Trophoblast cell (in vitro differentiated cells and primary cell): ENCODE data around the gene CD7.

ENCODE experiments used
- DNase-seq, 2 donors: peaks; one replicate each; pipeline ENCODE4 v3.0.0-alpha.2; 2016
- H2AFZ ChIP-seq: 2 replicates; pipeline ENCODE4 v1.6.1; 2013; ENCODE audit warnings: low read length, moderate library complexity, mild to moderate bottlenecking; ENCODE audit not compliant: insufficient read depth, poor library complexity
- H2AK5ac ChIP-seq: 2 replicates; pipeline ENCODE4 v1.6.1; 2013; ENCODE audit warnings: mild to moderate bottlenecking, low read length
- H2BK120ac ChIP-seq: 2 replicates; pipeline ENCODE4 v1.6.1; 2013; ENCODE audit warnings: low read length, mild to moderate bottlenecking, moderate library complexity; ENCODE audit not compliant: insufficient read depth, poor library complexity
- H2BK12ac ChIP-seq: 2 replicates; pipeline ENCODE4 v1.6.1; 2013; ENCODE audit warnings: mild to moderate bottlenecking, low read length, moderate library complexity
- H2BK5ac ChIP-seq: 2 replicates; pipeline ENCODE4 v1.6.1; 2013; ENCODE audit warnings: low read length, low read depth, moderate library complexity, mild to moderate bottlenecking; ENCODE audit not compliant: poor library complexity
- H3K14ac ChIP-seq: 2 replicates; pipeline ENCODE4 v1.6.1; 2013; ENCODE audit warnings: mild to moderate bottlenecking, low read length
- H3K18ac ChIP-seq: 2 replicates; pipeline ENCODE4 v1.6.1; 2013; ENCODE audit warnings: mild to moderate bottlenecking, low read length
- H3K23ac ChIP-seq: 2 replicates; pipeline ENCODE4 v1.6.1; 2013; ENCODE audit warnings: low read length
- H3K27ac ChIP-seq: 2 replicates; pipeline ENCODE4 v1.5.1; 2013; ENCODE audit warnings: low read depth, mild to moderate bottlenecking, inconsistent platforms, low read length, moderate library complexity
- H3K27me3 ChIP-seq: 2 replicates; pipeline ENCODE4 v1.6.1; 2013; ENCODE audit warnings: inconsistent platforms, mild to moderate bottlenecking, low read length, moderate library complexity; ENCODE audit not compliant: insufficient read depth
- H3K36me3 ChIP-seq, 2 experiments: 1 replicate in 1 of 2; 2 replicates in 1 of 2; pipeline ENCODE4 v1.6.1; 2013; ENCODE audit warnings: low read length in 2 of 2, mild to moderate bottlenecking in 2 of 2, moderate library complexity in 1 of 2; ENCODE audit not compliant: insufficient read depth in 2 of 2, control insufficient read depth in 1 of 2
- H3K4ac ChIP-seq: 2 replicates; pipeline ENCODE4 v1.6.1; 2013; ENCODE audit warnings: low read depth, mild to moderate bottlenecking, low read length, moderate library complexity
- H3K4me1 ChIP-seq, 2 experiments: 1 replicate in 1 of 2; 2 replicates in 1 of 2; pipeline ENCODE4 v1.6.1; 2013; ENCODE audit warnings: low read length in 2 of 2, mild to moderate bottlenecking in 2 of 2, moderate library complexity in 1 of 2; ENCODE audit not compliant: insufficient read depth in 2 of 2, control insufficient read depth in 1 of 2
- H3K4me2 ChIP-seq: 2 replicates; pipeline ENCODE4 v1.6.1; 2013; ENCODE audit warnings: inconsistent platforms, mild to moderate bottlenecking, low read length, moderate library complexity
- H3K4me3 ChIP-seq: 2 replicates; pipeline ENCODE4 v1.5.1; 2013; ENCODE audit warnings: mild to moderate bottlenecking, low read depth, low read length, inconsistent platforms
- H3K79me1 ChIP-seq: one replicate; pipeline ENCODE4 v1.6.1; 2013; ENCODE audit warnings: low read length
- H3K79me2 ChIP-seq: 2 replicates; pipeline ENCODE4 v1.6.1; 2013; ENCODE audit warnings: low read length, mild to moderate bottlenecking; ENCODE audit not compliant: control insufficient read depth, insufficient read depth, poor library complexity
- H3K9ac ChIP-seq: 2 replicates; pipeline ENCODE4 v1.6.1; 2013; ENCODE audit warnings: mild to moderate bottlenecking, low read length
- H3K9me3 ChIP-seq: 2 replicates; pipeline ENCODE4 v1.6.1; 2013; ENCODE audit warnings: low read depth, mild to moderate bottlenecking, control low read depth, inconsistent platforms, low read length; ENCODE audit not compliant: insufficient read depth
- H4K12ac ChIP-seq: 2 replicates; pipeline ENCODE4 v1.6.1; 2013; ENCODE audit warnings: low read depth, mild to moderate bottlenecking, low read length, moderate library complexity
- H4K8ac ChIP-seq: 2 replicates; pipeline ENCODE4 v1.6.1; 2013; ENCODE audit warnings: low read depth, mild to moderate bottlenecking, low read length, moderate library complexity
- H4K91ac ChIP-seq: one replicate; pipeline ENCODE4 v1.6.1; 2013; ENCODE audit warnings: low read depth, mild to moderate bottlenecking, low read length, moderate library complexity
- WGBS: extraction: QIAGEN DNeasy Blood & Tissue Kit; methylation state at CpG from one replicate; pipeline ENCODE4 v1.1.7; 2013; ENCODE audit warnings: missing lambda C conversion rate; ENCODE audit not compliant: insufficient read length, insufficient coverage; ENCODE audit errors: extremely low coverage; 5-methylcytosine and 5-hydroxymethylcytosine counted together

CD7 gene

GRCh38 chr17:82298538-82299421, 18.6 kb downstream of the CD7 start:
- Histone ChIP-seq H2BK12ac (no peak overlapping the region), H3K4ac (no peak overlapping the region), H3K23ac (no peak overlapping the region), H2AFZ (no peak overlapping the region), H3K79me2 (no peaks in the 10 kb centered on the region), H3K4me1 (no peaks in the 10 kb centered on the region), H2AK5ac (no peak overlapping the region), H3K27me3 (no peaks in the 10 kb centered on the region), H3K18ac (no peak overlapping the region), H4K12ac (no peak overlapping the region), H3K36me3 (no peaks in the 10 kb centered on the region), H3K9me3 (no peaks in the 10 kb centered on the region), H3K27ac (no peak overlapping the region), H3K14ac (no peak overlapping the region), H3K4me3 (no peak overlapping the region), H2BK5ac (no peak overlapping the region), H3K9ac (no peak overlapping the region), H3K79me1 (no peaks in the 10 kb centered on the region), H3K4me2 (no peak overlapping the region), H4K91ac (no peak overlapping the region), H4K8ac (no peak overlapping the region), H2BK120ac (no peak overlapping the region)
- no CpG with 5 or more reads among the region's 27 CpGs for WGBS
- DNase-seq: no peak

- Histone ChIP-seq H3K79me2 (no peaks in the 10 kb centered on the region), H3K18ac (no peak overlapping the region), H3K27me3 (no peaks in the 10 kb centered on the region), H2BK12ac (no peak overlapping the region), H4K8ac (no peak overlapping the region), H3K4me1 (no peaks in the 10 kb centered on the region), H3K9ac (no peak overlapping the region), H2AK5ac (no peak overlapping the region), H2AFZ (no peak overlapping the region), H2BK5ac (no peak overlapping the region), H3K23ac (no peak overlapping the region), H3K79me1 (peaks cover under 1% of the 10 kb centered on the region), H3K9me3 (no peaks in the 10 kb centered on the region), H3K4me3 (no peak overlapping the region), H3K36me3 (no peaks in the 10 kb centered on the region), H4K91ac (no peak overlapping the region), H3K27ac (no peak overlapping the region), H4K12ac (no peak overlapping the region), H3K4me2 (no peak overlapping the region), H3K14ac (no peak overlapping the region), H2BK120ac (no peak overlapping the region), H3K4ac (no peak overlapping the region)
- DNase-seq: peak; percentile 41 to 50
- no CpG with 5 or more reads among the region's 36 CpGs for WGBS
Observed at GRCh38 chr17:82297714-82298537, 19.5 kb downstream of the CD7 start.

- no peak overlapping the region for H2BK5ac ChIP-seq
- no peaks in the 10 kb centered on the region for H3K27me3 ChIP-seq
- H2AK5ac ChIP-seq: no peak overlapping the region
- H3K27ac ChIP-seq: no peak overlapping the region
- no peak overlapping the region for H3K4ac ChIP-seq
- H3K18ac ChIP-seq: no peak overlapping the region
- H4K12ac ChIP-seq: no peak overlapping the region
- H4K91ac ChIP-seq: no peak overlapping the region
- H3K4me2 ChIP-seq: no peak overlapping the region
- no peak overlapping the region for H3K14ac ChIP-seq
- no CpG with 5 or more reads among the region's 19 CpGs for WGBS
- H3K9ac ChIP-seq: no peak overlapping the region
- no peaks in the 10 kb centered on the region for H3K36me3 ChIP-seq
- no peak overlapping the region for H2BK12ac ChIP-seq
- peaks cover 2% of the 10 kb centered on the region for H3K79me2 ChIP-seq
- DNase-seq: peak in 1 of 2 donors; percentile 51
- no peaks in the 10 kb centered on the region for H3K9me3 ChIP-seq
- peaks cover 5% of the 10 kb centered on the region for H3K79me1 ChIP-seq
- no peak overlapping the region for H3K23ac ChIP-seq
- H2AFZ ChIP-seq: no peak overlapping the region
- no peak overlapping the region for H4K8ac ChIP-seq
- no peak overlapping the region for H3K4me3 ChIP-seq
- H2BK120ac ChIP-seq: no peak overlapping the region
- H3K4me1 ChIP-seq: peaks cover 0 to under 1% of the 10 kb centered on the region in 2 experiments
Observed at GRCh38 chr17:82297280-82297713, 20.1 kb downstream of the CD7 start.

- Histone ChIP-seq H2AFZ (no peak overlapping the region), H2AK5ac (no peak overlapping the region), H2BK120ac (no peak overlapping the region), H3K9me3 (no peaks in the 10 kb centered on the region), H3K9ac (no peak overlapping the region), H3K18ac (no peak overlapping the region), H3K27me3 (no peaks in the 10 kb centered on the region), H2BK12ac (no peak overlapping the region), H3K14ac (no peak overlapping the region), H4K8ac (no peak overlapping the region), H3K79me2 (peaks cover 3% of the 10 kb centered on the region), H3K4me3 (no peak overlapping the region), H4K12ac (no peak overlapping the region), H3K4me2 (no peak overlapping the region), H4K91ac (no peak overlapping the region), H3K4me1 (peaks cover 0 to 3% of the 10 kb centered on the region in 2 experiments), H3K27ac (no peak overlapping the region), H3K36me3 (no peaks in the 10 kb centered on the region), H3K4ac (no peak overlapping the region), H3K23ac (no peak overlapping the region), H2BK5ac (no peak overlapping the region), H3K79me1 (peaks cover 7% of the 10 kb centered on the region)
- WGBS: no CpG with 5 or more reads among the region's 7 CpGs
- no peak for DNase-seq
Observed at GRCh38 chr17:82296511-82297279, 20.7 kb downstream of the CD7 start.
